GM12878 (cell line): ENCODE measurements around the gene ODAD2. TPM values are rescaled to one million over a fixed set of nuclear protein-coding genes. Genes with fewer than 3 reads are reported as not detected.
"Not testable (repeated sequence)": the region's sequence is repeated elsewhere in the genome, so short reads cannot be mapped to it uniquely, and the experiment has no call there.

Experiments
- ATAC-seq: fragments of 200-7000 bp; cut with Tn5 transposase; 3 replicates; pipeline ENCODE4 v1.9.1; 2020; ENCODE audit warnings: mild to moderate bottlenecking, moderate library complexity
- BruUV-seq: library from RNA; stranded (reverse); fragments of 400-500 nt; replicated peaks from 2 replicates; lab custom pipeline; 2021; lab: Mats Ljungman, UMichigan
- CTCF ChIA-PET: fragments of 300-600 bp; sonication (Branson Sonifier 250); formaldehyde crosslinking; extraction: SDS; loops from one replicate; lab custom pipeline; 2021; ENCODE audit warnings: inconsistent platforms; lab: Yijun Ruan, JAX
- POLR2A ChIA-PET: fragments of 350-600 bp; formaldehyde crosslinking; extraction: SDS; loops from one replicate; lab custom pipeline; 2021; ENCODE audit warnings: inconsistent platforms; lab: Charles Lee
- RAD21 ChIA-PET: fragments of 300-600 bp; sonication (Branson Sonifier 250); formaldehyde crosslinking; loops from one replicate; lab custom pipeline; 2023; ENCODE audit warnings: antibody characterized with exemption; ENCODE audit not compliant: unreplicated experiment; lab: Charles Lee
- SMC1A ChIA-PET: fragments of 300-600 bp; sonication (Branson Sonifier 250); formaldehyde crosslinking; loops from one replicate; lab custom pipeline; 2023; ENCODE audit not compliant: unreplicated experiment, uncharacterized antibody; lab: Charles Lee
- DNase-seq: peaks from one replicate; pipeline ENCODE4 v3.0.0-alpha.2; 2011; ENCODE audit warnings: low read depth, low spot score
- FAIRE-seq: peaks from 3 replicates; lab custom pipeline; 2011; peaks lifted over from hg19 to GRCh38; lab: Jason Lieb, UNC
- H2AFZ ChIP-seq: 2 replicates; pipeline ENCODE4 v1.6.0; 2011; ENCODE audit warnings: low read depth, low read length, control low read depth; ENCODE audit not compliant: control insufficient read depth
- H3K27ac ChIP-seq: 2 replicates; pipeline ENCODE4 v1.5.1; 2011; ENCODE audit warnings: control low read depth; ENCODE audit not compliant: control insufficient read depth, insufficient read depth
- H3K27me3 ChIP-seq, 2 experiments: replicated peaks in 1 of 2; 2 replicates each; pipeline versions ENCODE4 v1.6.0 to v1.6.1; 2011; ENCODE audit warnings: low read length in 1 of 2; ENCODE audit not compliant: control insufficient read depth in 2 of 2, insufficient read depth in 2 of 2
- H3K36me3 ChIP-seq, 2 experiments: 2 replicates each; pipeline ENCODE4 v1.5.1; 2011; ENCODE audit warnings: low read length in 1 of 2; ENCODE audit not compliant: control insufficient read depth in 2 of 2, insufficient read depth in 2 of 2
- H3K4me1 ChIP-seq: 2 replicates; pipeline ENCODE4 v1.6.1; 2011; ENCODE audit warnings: mild to moderate bottlenecking, low read length, moderate library complexity, mixed read lengths; ENCODE audit not compliant: control insufficient read depth, insufficient read depth
- H3K4me2 ChIP-seq: 2 replicates; pipeline ENCODE4 v1.6.0; 2011; ENCODE audit warnings: control low read depth; ENCODE audit not compliant: control insufficient read depth, insufficient read depth
- H3K4me3 ChIP-seq: fragments of 200-600 bp; sonication (generic); 2 replicates; pipeline ENCODE4 v1.5.1; 2016
- H3K79me2 ChIP-seq: 2 replicates; pipeline ENCODE4 v1.6.0; 2011; ENCODE audit warnings: low read length; ENCODE audit not compliant: control insufficient read depth, insufficient read depth
- H3K9ac ChIP-seq: 2 replicates; pipeline ENCODE4 v1.8.0; 2011; ENCODE audit warnings: low read length, control low read depth, mixed read lengths; ENCODE audit not compliant: control insufficient read depth, insufficient read depth
- H3K9me3 ChIP-seq: replicated peaks from 3 replicates; pipeline ENCODE4 v1.5.1; 2011; ENCODE audit warnings: mild to moderate bottlenecking, low read length; ENCODE audit not compliant: control insufficient read depth, insufficient read depth
- H4K20me1 ChIP-seq: 2 replicates; pipeline ENCODE4 v1.6.0; 2011; ENCODE audit not compliant: control insufficient read depth, insufficient read depth
- CHD2 ChIP-seq: IDR thresholded peaks from 2 replicates; pipeline ENCODE4 v1.6.1; 2011; ENCODE audit warnings: low read depth, low read length, improper control_type of control experiment, borderline replicate concordance
- whole genome bisulfite sequencing: methylation state at CpG from one replicate; pipeline ENCODE4 v1.1.6; 2016; ENCODE audit warnings: low lambda C conversion rate; ENCODE audit not compliant: insufficient replicate concordance, insufficient coverage; ENCODE audit errors: missing lambda C conversion rate; 5-methylcytosine and 5-hydroxymethylcytosine counted together
- in situ Hi-C: fragments of 300-500 bp; cut with MboI; formaldehyde crosslinking; loops from 9 replicates; pipeline ENCODE4 v1.14.3; 2018; ENCODE audit warnings: mixed read lengths
- intact Hi-C: fragments of 100-400 bp; cut with micrococcal nuclease; formaldehyde crosslinking; loops from one replicate; pipeline ENCODE4 v1.14.2; 2022; ENCODE audit not compliant: unreplicated experiment
- polyA plus RNA-seq, 11 experiments: library from polyadenylated mRNA; depleted of rRNA in 4 of 11; unstranded in 6 of 11; stranded (reverse) in 5 of 11; fragments of >200 nt; fragmentation: Nextera tagmentation in 4 of 11; fragmentation: Illumina TruSeq in 1 of 11; extraction: Ambion mirVana in 4 of 11; extraction: Trizol in 1 of 11; gene quantifications; 1 replicate in 1 of 11; 2 replicates in 10 of 11; pipeline versions ENCODE4 v1.2.1 to v1.2.3, GENCODE V29; 2011 to 2016; ENCODE audit warnings: inconsistent platforms in 2 of 11, missing spikeins in 2 of 11, low read depth in 1 of 11
- total RNA-seq, 4 experiments: library from RNA; depleted of rRNA in 3 of 4; stranded (reverse); fragments of >200 nt in 3 of 4; fragmentation: Illumina TruSeq in 1 of 4; extraction: Trizol in 1 of 4; gene quantifications; 2 replicates each; pipeline versions ENCODE4 v1.2.1 to v1.2.3, GENCODE V29; 2013 to 2021
- TF ChIP-seq, protein P1 (sequence below): fragments of 450-650 bp; formaldehyde crosslinking; IDR thresholded peaks from 2 replicates; pipeline ENCODE4 v1.4.0; 2020; ENCODE audit warnings: mild to moderate bottlenecking, moderate library complexity

ODAD2 gene
- total and polyA plus RNA-seq, 10 of the 15 experiments (the other 5 are each of a cell fraction or from before 2014, with no cell fraction given), result not detected

DNA sequence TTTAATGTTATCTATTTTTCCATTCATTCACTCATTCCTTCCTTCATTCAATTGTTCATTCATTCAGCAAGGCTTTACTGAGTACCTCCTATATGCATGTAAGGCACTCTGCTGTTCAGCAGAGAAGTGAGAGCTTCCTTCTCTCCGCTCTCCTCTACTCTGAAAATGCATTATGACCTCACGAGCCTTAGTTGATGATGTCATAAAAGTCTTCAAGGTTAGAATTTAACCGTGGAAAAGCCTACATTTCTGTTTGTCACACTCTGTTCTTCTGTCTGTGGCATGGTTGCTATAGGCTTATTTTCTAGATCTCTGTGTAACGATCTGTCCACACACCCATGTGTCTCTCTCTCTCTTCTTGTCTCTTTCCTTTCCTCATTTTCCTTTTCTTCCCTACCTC is 17.1 kb downstream of the ODAD2 start:
- Histone ChIP-seq H3K36me3 (no peaks in the 10 kb centered on the region), H3K27me3 (no peaks in the 10 kb centered on the region; a peak in 1 of 4 replicates), H3K9me3 (no peaks in the 10 kb centered on the region), H3K4me3 (no peak overlapping the region), H3K27ac (no peak overlapping the region), H3K9ac (no peak overlapping the region), H3K4me2 (no peak overlapping the region), H3K4me1 (no peaks in the 10 kb centered on the region), H3K79me2 (no peaks in the 10 kb centered on the region), H2AFZ (no peak overlapping the region), H4K20me1 (no peaks in the 10 kb centered on the region)
- ChIA-PET SMC1A (no interaction called here), RAD21 (no interaction called here), CTCF (no interaction called here), POLR2A (no interaction called here)
- FAIRE-seq (no peak), ATAC-seq (no peak), DNase-seq (no peak)
- WGBS, result 11% methylated on average over 4 of the region's 4 CpGs
- in situ Hi-C loops, result no loop called here
- TF ChIP-seq, protein P1, sequence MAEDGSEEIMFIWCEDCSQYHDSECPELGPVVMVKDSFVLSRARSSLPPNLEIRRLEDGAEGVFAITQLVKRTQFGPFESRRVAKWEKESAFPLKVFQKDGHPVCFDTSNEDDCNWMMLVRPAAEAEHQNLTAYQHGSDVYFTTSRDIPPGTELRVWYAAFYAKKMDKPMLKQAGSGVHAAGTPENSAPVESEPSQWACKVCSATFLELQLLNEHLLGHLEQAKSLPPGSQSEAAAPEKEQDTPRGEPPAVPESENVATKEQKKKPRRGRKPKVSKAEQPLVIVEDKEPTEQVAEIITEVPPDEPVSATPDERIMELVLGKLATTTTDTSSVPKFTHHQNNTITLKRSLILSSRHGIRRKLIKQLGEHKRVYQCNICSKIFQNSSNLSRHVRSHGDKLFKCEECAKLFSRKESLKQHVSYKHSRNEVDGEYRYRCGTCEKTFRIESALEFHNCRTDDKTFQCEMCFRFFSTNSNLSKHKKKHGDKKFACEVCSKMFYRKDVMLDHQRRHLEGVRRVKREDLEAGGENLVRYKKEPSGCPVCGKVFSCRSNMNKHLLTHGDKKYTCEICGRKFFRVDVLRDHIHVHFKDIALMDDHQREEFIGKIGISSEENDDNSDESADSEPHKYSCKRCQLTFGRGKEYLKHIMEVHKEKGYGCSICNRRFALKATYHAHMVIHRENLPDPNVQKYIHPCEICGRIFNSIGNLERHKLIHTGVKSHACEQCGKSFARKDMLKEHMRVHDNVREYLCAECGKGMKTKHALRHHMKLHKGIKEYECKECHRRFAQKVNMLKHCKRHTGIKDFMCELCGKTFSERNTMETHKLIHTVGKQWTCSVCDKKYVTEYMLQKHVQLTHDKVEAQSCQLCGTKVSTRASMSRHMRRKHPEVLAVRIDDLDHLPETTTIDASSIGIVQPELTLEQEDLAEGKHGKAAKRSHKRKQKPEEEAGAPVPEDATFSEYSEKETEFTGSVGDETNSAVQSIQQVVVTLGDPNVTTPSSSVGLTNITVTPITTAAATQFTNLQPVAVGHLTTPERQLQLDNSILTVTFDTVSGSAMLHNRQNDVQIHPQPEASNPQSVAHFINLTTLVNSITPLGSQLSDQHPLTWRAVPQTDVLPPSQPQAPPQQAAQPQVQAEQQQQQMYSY, result no peak
- TF ChIP-seq CHD2, result no peak
- no TSS peak for BruUV-seq
- intact Hi-C loops, result no loop called here

DNA sequence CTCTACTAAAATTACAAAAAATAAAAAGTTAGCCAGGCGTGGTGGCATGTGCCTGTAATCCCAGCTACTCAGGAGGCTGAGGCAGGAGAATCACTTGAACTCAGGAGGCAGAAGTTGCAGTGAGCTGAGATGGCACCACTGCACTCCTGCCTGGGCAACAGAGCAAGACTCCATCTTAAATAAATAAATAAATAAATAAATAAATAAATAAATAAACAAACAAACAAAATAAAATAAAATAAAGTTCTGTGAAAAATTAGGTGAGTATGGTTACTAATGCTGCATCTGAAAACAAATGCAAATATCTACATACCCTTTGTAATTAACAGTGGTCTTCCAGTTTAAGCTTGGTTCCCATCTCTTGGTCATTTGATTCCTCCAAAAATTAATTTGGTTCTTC is 28.1 kb downstream of the ODAD2 start:
- FAIRE-seq, BruUV-seq, CTCF ChIA-PET, H3K4me2 ChIP-seq, H3K9me3 ChIP-seq, H4K20me1 ChIP-seq, H3K9ac ChIP-seq, DNase-seq, H3K4me1 ChIP-seq, RAD21 ChIA-PET, H3K36me3 ChIP-seq, in situ Hi-C loops, intact Hi-C loops, SMC1A ChIA-PET, H3K27ac ChIP-seq, H3K27me3 ChIP-seq, H2AFZ ChIP-seq, H3K79me2 ChIP-seq, H3K4me3 ChIP-seq, POLR2A ChIA-PET, ATAC-seq: not testable (repeated sequence)
- WGBS, result 0% methylated on average over 1 of the region's 1 CpG

DNA sequence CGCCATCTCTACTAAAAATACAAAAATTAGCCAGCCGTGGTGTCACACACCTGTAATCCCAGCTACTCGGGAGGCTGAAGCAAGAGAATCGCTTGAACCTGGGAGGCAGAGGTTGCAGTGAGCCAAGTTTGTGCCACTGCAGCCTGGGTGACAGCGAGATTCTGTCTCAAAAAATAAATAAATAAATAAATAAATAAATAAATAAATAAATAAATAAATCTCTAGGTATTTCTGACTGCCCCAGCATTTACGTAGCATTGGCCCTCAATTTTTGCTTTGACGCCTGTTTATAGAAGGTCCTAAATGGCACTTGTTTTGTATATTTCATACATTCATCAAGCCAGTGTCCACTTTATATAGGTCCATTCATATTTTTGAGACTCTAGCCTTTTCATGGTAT is 28.9 kb downstream of the ODAD2 start:
- ATAC-seq, H3K36me3 ChIP-seq, H3K4me2 ChIP-seq, H3K27ac ChIP-seq, FAIRE-seq, H3K4me1 ChIP-seq, SMC1A ChIA-PET, BruUV-seq, RAD21 ChIA-PET, H2AFZ ChIP-seq, H3K9me3 ChIP-seq, H4K20me1 ChIP-seq, DNase-seq, intact Hi-C loops, H3K4me3 ChIP-seq, H3K79me2 ChIP-seq, POLR2A ChIA-PET, in situ Hi-C loops, H3K9ac ChIP-seq, H3K27me3 ChIP-seq, CTCF ChIA-PET: not testable (repeated sequence)
- 38% methylated on average over 7 of the region's 7 CpGs for WGBS
